K562 (cell line): ENCODE measurements around the gene SCGB2B2.

ENCODE experiments used
- DPF2 ChIP-seq: fragments of 450-650 bp; IDR thresholded peaks from 2 replicates; pipeline ENCODE4 v1.6.1; 2016
- POLR2A ChIP-seq: fragments of 450-650 bp; conservative IDR thresholded peaks from 2 replicates; pipeline ENCODE4 v1.6.1; 2016
- SIN3A ChIP-seq, 2 experiments: fragments of 150-350 bp in 1 of 2; IDR thresholded peaks; 2 replicates each; pipeline ENCODE4 v1.6.1; 2011 to 2016; ENCODE audit warnings: borderline replicate concordance in 2 of 2, low read depth in 2 of 2, low read length in 2 of 2, mild to moderate bottlenecking in 2 of 2, moderate library complexity in 2 of 2; ENCODE audit not compliant: control insufficient read depth in 1 of 2
- SIN3B ChIP-seq: fragments of 450-650 bp; IDR thresholded peaks from 2 replicates; pipeline ENCODE4 v1.6.1; 2017; ENCODE audit warnings: low read depth, mild to moderate bottlenecking, moderate library complexity
- SRSF1 ChIP-seq: fragments of 200-400 bp; formaldehyde crosslinking; IDR thresholded peaks from 2 replicates; pipeline ENCODE4 v1.6.1; 2017; ENCODE audit warnings: mild to moderate bottlenecking, low read depth, low read length, moderate library complexity
- TF ChIP-seq, protein P1 (sequence below): sonication (generic); formaldehyde crosslinking; IDR thresholded peaks from 2 replicates; pipeline ENCODE4 v1.9.0; 2022; ENCODE audit warnings: mild to moderate bottlenecking, missing genetic modification reagents
- TF ChIP-seq, protein P2 (sequence below): fragments of 450-650 bp; IDR thresholded peaks from 2 replicates; pipeline ENCODE4 v1.6.1; 2018; ENCODE audit not compliant: partially characterized antibody
- TF ChIP-seq, protein P3 (sequence below), 2 experiments: fragments of 450-650 bp; IDR thresholded peaks; 2 replicates each; pipeline ENCODE4 v1.6.1; 2016

DNA sequence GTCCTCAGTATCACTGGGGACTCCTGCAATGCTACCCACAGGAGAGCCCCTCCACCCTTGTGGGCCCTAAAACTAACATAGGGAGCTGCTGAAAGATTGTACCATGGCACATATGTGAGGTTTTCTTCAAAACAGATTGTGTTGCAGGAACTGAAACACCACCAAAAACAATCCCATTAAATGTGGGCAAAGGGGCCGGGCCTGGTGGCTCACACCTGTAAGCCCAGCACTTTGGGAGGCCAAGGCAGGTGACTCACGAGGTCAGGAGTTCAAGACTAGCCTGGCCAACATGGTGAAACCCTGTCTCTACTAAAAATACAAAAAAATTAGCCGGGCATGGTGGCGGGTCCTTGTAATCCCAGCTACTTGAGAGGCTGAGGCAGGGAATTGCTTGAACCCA lies 34.7 kb downstream of the SCGB2B2 start:
- TF ChIP-seq POLR2A (no peak), SRSF1 (no peak), DPF2 (no peak), SIN3A (IDR thresholded peaks at IDR 0.05; ENCODE audit: borderline replicate concordance in 2 of 2, control insufficient read depth in 1 of 2, low read depth in 2 of 2, low read length in 2 of 2) (no peak), SIN3B (no peak)
- TF ChIP-seq, protein P1, sequence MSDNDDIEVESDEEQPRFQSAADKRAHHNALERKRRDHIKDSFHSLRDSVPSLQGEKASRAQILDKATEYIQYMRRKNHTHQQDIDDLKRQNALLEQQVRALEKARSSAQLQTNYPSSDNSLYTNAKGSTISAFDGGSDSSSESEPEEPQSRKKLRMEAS: no peak
- TF ChIP-seq, protein P2, sequence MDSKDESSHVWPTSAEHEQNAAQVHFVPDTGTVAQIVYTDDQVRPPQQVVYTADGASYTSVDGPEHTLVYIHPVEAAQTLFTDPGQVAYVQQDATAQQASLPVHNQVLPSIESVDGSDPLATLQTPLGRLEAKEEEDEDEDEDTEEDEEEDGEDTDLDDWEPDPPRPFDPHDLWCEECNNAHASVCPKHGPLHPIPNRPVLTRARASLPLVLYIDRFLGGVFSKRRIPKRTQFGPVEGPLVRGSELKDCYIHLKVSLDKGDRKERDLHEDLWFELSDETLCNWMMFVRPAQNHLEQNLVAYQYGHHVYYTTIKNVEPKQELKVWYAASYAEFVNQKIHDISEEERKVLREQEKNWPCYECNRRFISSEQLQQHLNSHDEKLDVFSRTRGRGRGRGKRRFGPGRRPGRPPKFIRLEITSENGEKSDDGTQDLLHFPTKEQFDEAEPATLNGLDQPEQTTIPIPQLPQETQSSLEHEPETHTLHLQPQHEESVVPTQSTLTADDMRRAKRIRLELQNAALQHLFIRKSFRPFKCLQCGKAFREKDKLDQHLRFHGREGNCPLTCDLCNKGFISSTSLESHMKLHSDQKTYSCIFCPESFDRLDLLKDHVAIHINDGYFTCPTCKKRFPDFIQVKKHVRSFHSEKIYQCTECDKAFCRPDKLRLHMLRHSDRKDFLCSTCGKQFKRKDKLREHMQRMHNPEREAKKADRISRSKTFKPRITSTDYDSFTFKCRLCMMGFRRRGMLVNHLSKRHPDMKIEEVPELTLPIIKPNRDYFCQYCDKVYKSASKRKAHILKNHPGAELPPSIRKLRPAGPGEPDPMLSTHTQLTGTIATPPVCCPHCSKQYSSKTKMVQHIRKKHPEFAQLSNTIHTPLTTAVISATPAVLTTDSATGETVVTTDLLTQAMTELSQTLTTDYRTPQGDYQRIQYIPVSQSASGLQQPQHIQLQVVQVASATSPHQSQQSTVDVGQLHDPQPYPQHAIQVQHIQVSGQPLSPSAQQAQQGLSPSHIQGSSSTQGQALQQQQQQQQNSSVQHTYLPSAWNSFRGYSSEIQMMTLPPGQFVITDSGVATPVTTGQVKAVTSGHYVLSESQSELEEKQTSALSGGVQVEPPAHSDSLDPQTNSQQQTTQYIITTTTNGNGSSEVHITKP: no peak
- TF ChIP-seq, protein P3, sequence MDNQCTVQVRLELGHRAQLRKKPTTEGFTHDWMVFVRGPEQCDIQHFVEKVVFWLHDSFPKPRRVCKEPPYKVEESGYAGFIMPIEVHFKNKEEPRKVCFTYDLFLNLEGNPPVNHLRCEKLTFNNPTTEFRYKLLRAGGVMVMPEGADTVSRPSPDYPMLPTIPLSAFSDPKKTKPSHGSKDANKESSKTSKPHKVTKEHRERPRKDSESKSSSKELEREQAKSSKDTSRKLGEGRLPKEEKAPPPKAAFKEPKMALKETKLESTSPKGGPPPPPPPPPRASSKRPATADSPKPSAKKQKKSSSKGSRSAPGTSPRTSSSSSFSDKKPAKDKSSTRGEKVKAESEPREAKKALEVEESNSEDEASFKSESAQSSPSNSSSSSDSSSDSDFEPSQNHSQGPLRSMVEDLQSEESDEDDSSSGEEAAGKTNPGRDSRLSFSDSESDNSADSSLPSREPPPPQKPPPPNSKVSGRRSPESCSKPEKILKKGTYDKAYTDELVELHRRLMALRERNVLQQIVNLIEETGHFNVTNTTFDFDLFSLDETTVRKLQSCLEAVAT (IDR thresholded peaks at IDR 0.05): no peak
